Neural progenitor cell (in vitro differentiated cells): ENCODE results near the gene LRP3. TPM values are rescaled to one million over a fixed set of nuclear protein-coding genes. Genes with fewer than 3 reads are reported as not detected.

Experiments used
- DNase-seq: peaks from one replicate; pipeline ENCODE4 v3.0.0-alpha.2; 2016; ENCODE audit warnings: low spot score
- H2AFZ ChIP-seq: fragments of 200-600 bp; sonication (generic); replicated peaks from 2 replicates; pipeline ENCODE4 v1.6.1; 2016; ENCODE audit warnings: antibody characterized with exemption
- H3F3A ChIP-seq: fragments of 200-600 bp; sonication (generic); 2 replicates; pipeline ENCODE4 v1.6.1; 2016; ENCODE audit warnings: antibody characterized with exemption, low read depth
- H3K27ac ChIP-seq: fragments of 200-600 bp; sonication (generic); 2 replicates; pipeline ENCODE4 v1.5.1; 2016; ENCODE audit warnings: mild to moderate bottlenecking
- H3K27me3 ChIP-seq: fragments of 200-600 bp; sonication (generic); 2 replicates; pipeline ENCODE4 v1.6.1; 2016; ENCODE audit warnings: mild to moderate bottlenecking, moderate library complexity
- H3K36me3 ChIP-seq: fragments of 200-600 bp; sonication (generic); 2 replicates; pipeline ENCODE4 v1.5.1; 2016
- H3K4me1 ChIP-seq: fragments of 200-600 bp; sonication (generic); 2 replicates; pipeline ENCODE4 v1.6.1; 2016; ENCODE audit warnings: mixed run types
- H3K4me2 ChIP-seq: fragments of 200-600 bp; sonication (generic); 2 replicates; pipeline ENCODE4 v1.6.1; 2016
- H3K4me3 ChIP-seq: fragments of 200-600 bp; sonication (generic); 2 replicates; pipeline ENCODE4 v1.5.1; 2016
- H3K79me2 ChIP-seq: fragments of 200-600 bp; sonication (generic); 2 replicates; pipeline ENCODE4 v1.6.1; 2016; ENCODE audit warnings: low read depth
- H3K9ac ChIP-seq: fragments of 200-600 bp; sonication (generic); 2 replicates; pipeline ENCODE4 v1.6.1; 2016
- H3K9me3 ChIP-seq: fragments of 200-600 bp; sonication (generic); 2 replicates; pipeline ENCODE4 v1.5.1; 2016; ENCODE audit warnings: low read depth
- H4K20me1 ChIP-seq: fragments of 200-600 bp; sonication (generic); 2 replicates; pipeline ENCODE4 v1.6.1; 2016; ENCODE audit warnings: low read depth
- H3K27ac Mint-ChIP-seq: 3 replicates; pipeline ENCODE4 v1.8.0; 2021; ENCODE audit warnings: mixed read lengths
- H3K27me3 Mint-ChIP-seq: 2 replicates; pipeline ENCODE4 v1.8.0; 2022; ENCODE audit warnings: low read depth, mild to moderate bottlenecking, inconsistent platforms, moderate library complexity, mixed read lengths; ENCODE audit not compliant: insufficient read depth
- H3K36me3 Mint-ChIP-seq: 3 replicates; pipeline ENCODE4 v1.8.0; 2021; ENCODE audit warnings: mixed read lengths
- H3K4me1 Mint-ChIP-seq: 3 replicates; pipeline ENCODE4 v1.8.0; 2021; ENCODE audit warnings: mixed read lengths
- H3K4me3 Mint-ChIP-seq: 3 replicates; pipeline ENCODE4 v1.8.0; 2021; ENCODE audit warnings: mild to moderate bottlenecking, moderate library complexity, mixed read lengths
- H3K9me3 Mint-ChIP-seq: 3 replicates; pipeline ENCODE4 v1.8.0; 2020; ENCODE audit warnings: mixed read lengths
- EZH2 ChIP-seq: fragments of 200-600 bp; sonication (generic); IDR thresholded peaks from 2 replicates; pipeline ENCODE4 v1.6.1; 2017; ENCODE audit warnings: antibody characterized with exemption, mild to moderate bottlenecking, moderate library complexity
- EZH2phosphoT487 ChIP-seq: fragments of 200-600 bp; sonication (generic); IDR thresholded peaks from 2 replicates; pipeline ENCODE4 v1.6.1; 2017; ENCODE audit warnings: antibody characterized with exemption
- total RNA-seq: library from RNA; depleted of rRNA; stranded (reverse); fragments of >200 nt; gene quantifications from 2 replicates; pipeline ENCODE4 v1.2.3, GENCODE V29; 2015; ENCODE audit warnings: low replicate concordance
- TF ChIP-seq, protein P1 (sequence below): fragments of 200-600 bp; sonication (generic); IDR thresholded peaks from 2 replicates; pipeline ENCODE4 v1.5.1; 2017; ENCODE audit warnings: antibody characterized with exemption, mild to moderate bottlenecking

The LRP3 gene
- total RNA-seq, 1 donor from 2014 or later: 7.5 TPM

DNA sequence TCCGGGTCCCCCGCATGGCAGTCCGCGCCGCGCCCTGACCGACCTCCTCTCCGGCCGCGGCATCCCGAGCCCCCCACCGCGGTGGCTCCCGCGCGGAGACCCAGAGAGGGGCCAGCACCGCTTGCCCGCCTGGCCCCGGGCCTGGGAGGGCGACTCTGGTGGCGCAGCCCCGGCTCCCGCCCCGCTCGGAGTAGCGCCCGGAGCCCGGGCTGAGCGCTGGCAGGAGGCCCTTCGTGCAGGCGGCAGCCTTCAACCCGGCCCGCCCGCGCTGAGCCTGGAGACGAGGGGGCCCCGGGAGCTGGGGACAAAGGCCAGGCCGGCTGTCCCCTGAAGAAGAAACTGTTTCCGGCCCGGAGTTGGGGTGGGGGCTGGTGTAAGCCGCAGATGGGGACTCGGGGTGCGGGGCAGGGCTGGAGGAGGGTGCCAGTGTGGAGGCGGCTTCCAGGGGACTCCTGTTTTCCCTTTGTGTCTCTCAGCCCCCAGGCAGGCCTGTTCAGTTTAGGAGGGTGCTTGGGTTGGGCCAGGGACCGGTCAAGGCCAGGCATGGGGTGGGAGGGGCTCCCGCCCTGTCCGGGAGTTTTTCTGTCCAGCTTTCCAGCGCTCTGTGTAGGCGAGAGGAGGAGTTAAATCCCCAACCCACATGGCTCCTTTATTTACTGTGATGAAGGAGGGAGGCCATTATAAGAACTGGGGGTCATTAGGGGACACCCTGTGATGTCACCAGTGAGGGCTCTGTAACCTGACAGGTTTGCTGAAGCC lies 935 bp downstream of the LRP3 start:
- no peaks in the 10 kb centered on the region for H3K9me3 Mint-ChIP-seq
- H3K4me2 ChIP-seq: peak overlapping the region; percentile 91
- H3K27ac ChIP-seq: no peak overlapping the region
- peaks cover 6% of the 10 kb centered on the region for H3K36me3 Mint-ChIP-seq
- no peak overlapping the region for H3K9ac ChIP-seq
- H3K4me3 ChIP-seq: peak overlapping the region; percentile 84
- H3K4me3 Mint-ChIP-seq: peak overlapping the region; percentile 92
- H3K4me1 Mint-ChIP-seq: peaks cover 13% of the 10 kb centered on the region
- no peaks in the 10 kb centered on the region for H3K9me3 ChIP-seq
- peaks cover 28% of the 10 kb centered on the region for H3K27me3 ChIP-seq
- TF ChIP-seq, protein P1, sequence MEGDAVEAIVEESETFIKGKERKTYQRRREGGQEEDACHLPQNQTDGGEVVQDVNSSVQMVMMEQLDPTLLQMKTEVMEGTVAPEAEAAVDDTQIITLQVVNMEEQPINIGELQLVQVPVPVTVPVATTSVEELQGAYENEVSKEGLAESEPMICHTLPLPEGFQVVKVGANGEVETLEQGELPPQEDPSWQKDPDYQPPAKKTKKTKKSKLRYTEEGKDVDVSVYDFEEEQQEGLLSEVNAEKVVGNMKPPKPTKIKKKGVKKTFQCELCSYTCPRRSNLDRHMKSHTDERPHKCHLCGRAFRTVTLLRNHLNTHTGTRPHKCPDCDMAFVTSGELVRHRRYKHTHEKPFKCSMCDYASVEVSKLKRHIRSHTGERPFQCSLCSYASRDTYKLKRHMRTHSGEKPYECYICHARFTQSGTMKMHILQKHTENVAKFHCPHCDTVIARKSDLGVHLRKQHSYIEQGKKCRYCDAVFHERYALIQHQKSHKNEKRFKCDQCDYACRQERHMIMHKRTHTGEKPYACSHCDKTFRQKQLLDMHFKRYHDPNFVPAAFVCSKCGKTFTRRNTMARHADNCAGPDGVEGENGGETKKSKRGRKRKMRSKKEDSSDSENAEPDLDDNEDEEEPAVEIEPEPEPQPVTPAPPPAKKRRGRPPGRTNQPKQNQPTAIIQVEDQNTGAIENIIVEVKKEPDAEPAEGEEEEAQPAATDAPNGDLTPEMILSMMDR: no peak
- TF ChIP-seq EZH2: no peak
- no peak for TF ChIP-seq EZH2phosphoT487
- H3F3A ChIP-seq: peaks cover 4% of the 10 kb centered on the region
- peak; percentile 59 for DNase-seq
- no peaks in the 10 kb centered on the region for H3K36me3 ChIP-seq
- no peak overlapping the region for H3K27ac Mint-ChIP-seq
- peak overlapping the region; percentile 79 for H2AFZ ChIP-seq
- H3K27me3 Mint-ChIP-seq: peaks cover 10% of the 10 kb centered on the region
- H3K79me2 ChIP-seq: no peaks in the 10 kb centered on the region
- H4K20me1 ChIP-seq: peaks cover 21% of the 10 kb centered on the region
- peaks cover 6% of the 10 kb centered on the region for H3K4me1 ChIP-seq

DNA sequence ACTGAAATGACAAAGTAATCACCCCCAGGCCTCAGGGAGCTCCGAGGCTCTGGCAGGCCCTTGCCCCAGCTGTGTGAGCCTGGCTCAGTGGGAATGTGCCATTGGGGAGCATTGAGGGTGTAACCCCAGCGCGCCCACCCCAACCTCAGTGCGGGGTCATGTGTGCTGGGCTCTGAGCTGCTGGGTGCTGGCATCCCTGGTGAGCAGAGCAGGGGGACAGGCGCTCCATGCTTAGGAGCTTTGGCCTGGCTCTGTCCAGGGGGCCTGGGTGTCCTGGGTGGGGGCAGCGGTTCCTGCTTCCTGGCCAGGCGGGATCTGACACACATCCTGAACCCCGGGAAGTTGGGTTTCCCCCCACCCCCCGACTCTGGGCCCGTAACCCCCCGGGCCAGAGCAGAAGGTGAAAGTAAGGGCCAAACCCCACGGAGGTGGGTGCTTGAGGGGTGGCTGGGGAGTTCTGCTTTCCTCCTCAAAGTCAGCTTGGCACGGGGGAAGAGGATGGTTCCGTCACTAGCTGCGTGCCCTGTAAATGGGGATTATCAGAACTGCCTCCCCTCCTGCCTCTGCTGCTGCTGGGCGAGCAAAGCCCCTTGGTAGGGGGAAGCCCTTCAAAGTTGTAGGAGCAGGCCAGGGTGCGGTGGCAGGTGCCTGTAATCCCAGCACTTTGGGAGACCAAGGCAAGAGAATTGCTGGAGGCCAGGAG lies 1.7 kb downstream of the LRP3 start:
- H3K9me3 ChIP-seq: no peaks in the 10 kb centered on the region
- no peak for DNase-seq
- H3K27ac Mint-ChIP-seq: no peak overlapping the region
- H3K4me1 Mint-ChIP-seq: peaks cover 13% of the 10 kb centered on the region
- H3K36me3 ChIP-seq: no peaks in the 10 kb centered on the region
- no peak overlapping the region for H3K9ac ChIP-seq
- H3K36me3 Mint-ChIP-seq: peaks cover 6% of the 10 kb centered on the region
- peak overlapping the region; percentile 84 for H3K4me3 ChIP-seq
- H3K27ac ChIP-seq: no peak overlapping the region
- H3K9me3 Mint-ChIP-seq: no peaks in the 10 kb centered on the region
- TF ChIP-seq, protein P1: no peak
- TF ChIP-seq EZH2phosphoT487 (no peak), EZH2 (no peak)
- no peaks in the 10 kb centered on the region for H3K79me2 ChIP-seq
- peaks cover 10% of the 10 kb centered on the region for H3K27me3 Mint-ChIP-seq
- H3K4me2 ChIP-seq: peak overlapping the region; percentile 91
- peaks cover 28% of the 10 kb centered on the region for H3K27me3 ChIP-seq
- H3F3A ChIP-seq: peaks cover 4% of the 10 kb centered on the region
- peaks cover 6% of the 10 kb centered on the region for H3K4me1 ChIP-seq
- H3K4me3 Mint-ChIP-seq: peak overlapping the region; percentile 92
- H4K20me1 ChIP-seq: peaks cover 21% of the 10 kb centered on the region
- H2AFZ ChIP-seq: no peak overlapping the region

DNA sequence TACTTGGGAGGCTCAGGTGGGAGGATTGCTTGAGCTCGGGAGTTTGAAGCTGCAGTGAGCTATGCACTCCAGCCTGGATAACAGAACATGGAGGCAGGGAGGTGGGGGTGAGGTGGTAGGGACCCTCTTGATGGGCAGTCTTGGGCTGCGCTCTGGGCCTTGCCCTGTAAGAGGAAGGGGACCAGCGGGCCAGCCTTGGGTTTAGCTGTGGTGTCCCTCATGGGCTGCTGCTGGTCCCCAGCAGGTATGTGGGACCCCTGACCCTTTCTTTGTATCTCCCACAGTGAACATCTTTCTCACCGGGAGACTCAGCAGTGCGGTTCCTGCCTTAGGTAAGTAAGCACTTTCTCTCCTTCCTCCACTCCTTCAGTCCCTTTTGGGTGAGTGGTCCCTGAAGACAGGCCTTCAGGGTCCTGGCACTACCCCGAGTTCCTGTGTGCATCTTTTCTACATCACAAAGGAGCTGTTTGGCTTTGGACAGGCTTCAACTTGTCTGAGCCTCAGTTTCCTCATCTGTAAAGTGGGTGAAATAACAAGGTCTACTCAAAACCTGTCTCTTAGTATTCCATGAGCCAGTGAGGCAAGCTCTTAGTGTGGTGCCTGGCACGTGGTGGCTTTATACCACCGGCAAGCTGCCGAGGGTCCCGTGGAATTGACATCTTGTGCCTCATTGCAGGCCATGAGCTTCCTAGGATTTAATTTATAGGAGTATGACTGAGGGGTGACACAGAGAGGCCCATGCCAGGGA lies 2.5 kb downstream of the LRP3 start:
- DNase-seq: no peak
- H3K79me2 ChIP-seq: no peaks in the 10 kb centered on the region
- Mint-ChIP-seq H3K4me1 (peaks cover 13% of the 10 kb centered on the region), H3K27me3 (peaks cover 10% of the 10 kb centered on the region), H3K9me3 (no peaks in the 10 kb centered on the region), H3K36me3 (peaks cover 6% of the 10 kb centered on the region), H3K27ac (no peak overlapping the region), H3K4me3 (peak overlapping the region; percentile 92)
- peaks cover 21% of the 10 kb centered on the region for H4K20me1 ChIP-seq
- peaks cover 4% of the 10 kb centered on the region for H3F3A ChIP-seq
- peaks cover 28% of the 10 kb centered on the region for H3K27me3 ChIP-seq
- no peak for TF ChIP-seq EZH2
- TF ChIP-seq, protein P1: no peak
- TF ChIP-seq EZH2phosphoT487: no peak
- H3K9ac ChIP-seq: no peak overlapping the region
- no peak overlapping the region for H3K4me3 ChIP-seq
- H2AFZ ChIP-seq: no peak overlapping the region
- H3K36me3 ChIP-seq: no peaks in the 10 kb centered on the region
- peaks cover 6% of the 10 kb centered on the region for H3K4me1 ChIP-seq
- no peak overlapping the region for H3K27ac ChIP-seq
- H3K9me3 ChIP-seq: no peaks in the 10 kb centered on the region
- H3K4me2 ChIP-seq: no peak overlapping the region
